ENCODE data around the gene SHTN1. TPM values are rescaled to one million over a fixed set of nuclear protein-coding genes. Genes with fewer than 3 reads are reported as not detected.
A peak's percentile ranks its signal among the peaks of the same experiment; 100 is the strongest.

The SHTN1 gene
- total and polyA plus RNA-seq, 2 of the 4 experiments (the other 2 are of a cell fraction) = 0.54 to 2.3 TPM

- Histone ChIP-seq H3K27ac (ENCODE audit: insufficient read depth, low read length) (no peak overlapping the region), H2BK20ac (ENCODE audit: low read depth, low read length) (no peak overlapping the region), H2BK5ac (ENCODE audit: low read depth, low read length, poor library complexity, severe bottlenecking) (no peak overlapping the region), H4K8ac (ENCODE audit: low read depth in 2 of 2, low read length in 2 of 2) (peak overlapping the region; percentile 61 to 62; a peak in 2 of 4 replicates), H4K5ac (ENCODE audit: low read depth, low read length) (peak overlapping the region; percentile 16; the same call in 1 of the 2 replicates), H4K20me1 (ENCODE audit: insufficient read depth, low read length) (no peaks in the 10 kb centered on the region), H3K14ac (replicated peaks; ENCODE audit: low read depth, low read length) (no peak overlapping the region), H3K23ac (ENCODE audit: low read depth, low read length) (no peak overlapping the region), H2BK120ac (ENCODE audit: low read depth, low read length) (no peak overlapping the region), H2BK15ac (ENCODE audit: low read depth, low read length) (no peak overlapping the region), H2AK9ac (replicated peaks; ENCODE audit: low read depth, low read length, poor library complexity) (no peak overlapping the region), H3K4me1 (ENCODE audit: control insufficient read depth, insufficient read depth, low read length) (peaks cover 3% of the 10 kb centered on the region; the same call in 1 of the 2 replicates), H3K9me3 (ENCODE audit: control insufficient read depth, insufficient read depth, low read length) (no peaks in the 10 kb centered on the region), H3K56ac (ENCODE audit: extremely low read depth, insufficient read depth, low read length) (no peak overlapping the region), H3K27me3 (ENCODE audit: control insufficient read depth, insufficient read depth, low read length) (peaks cover 14% of the 10 kb centered on the region), H3K4me3 (ENCODE audit: insufficient read depth, low read depth, low read length) (peak overlapping the region; percentile 76; the same call in 1 of the 2 replicates), H3K4me2 (ENCODE audit: low read depth, low read length) (peak overlapping the region; percentile 91), H3K9ac (ENCODE audit: low read depth, low read length) (peak overlapping the region; percentile 74; the same call in 1 of the 2 replicates), H3K36me3 (ENCODE audit: control insufficient read depth, insufficient read depth, low read length) (no peaks in the 10 kb centered on the region), H3K79me1 (ENCODE audit: low read depth in 1 of 2, low read length in 2 of 2) (no peaks in the 10 kb centered on the region), H3K4ac (ENCODE audit: low read depth, low read length) (peak overlapping the region; percentile 54; the same call in 1 of the 2 replicates), H4K91ac (ENCODE audit: insufficient read depth, low read depth, low read length) (no peak overlapping the region), H2AFZ (replicated peaks; ENCODE audit: low read length, poor library complexity) (peak overlapping the region; percentile 93), H3K18ac (ENCODE audit: low read depth, low read length) (no peak overlapping the region; the same call in 1 of the 2 replicates), H3K9me1 (ENCODE audit: insufficient read depth, low read length) (no peaks in the 10 kb centered on the region), H2AK5ac (ENCODE audit: low read depth, low read length) (no peak overlapping the region)
- no TSS peak for BruUV-seq (replicated peaks)
- dilution Hi-C loops (cut with HindIII; ENCODE audit: low sequenced_read_pairs, unreplicated experiment) (no loop called here), intact Hi-C loops (cut with micrococcal nuclease) (loop anchor here (5.0 kb wide), 1 partner anchor 154 kb away; no protein-coding TSS in a partner anchor), in situ Hi-C loops (cut with MboI; ENCODE audit: low sequenced_read_pairs) (no loop called here)
- TF ChIP-seq MAZ (IDR thresholded peaks at IDR 0.05; ENCODE audit: borderline replicate concordance, low read depth, low read length) (no peak), CEBPB (IDR thresholded peaks at IDR 0.05; ENCODE audit: low read depth, low read length) (no peak), RFX5 (IDR thresholded peaks at IDR 0.05; ENCODE audit: low read depth, low read length) (no peak), MAFK (IDR thresholded peaks at IDR 0.05; ENCODE audit: low read depth, low read length) (no peak), NFE2L2 (IDR thresholded peaks at IDR 0.05; ENCODE audit: low read depth, low read length) (no peak), FOS (IDR thresholded peaks at IDR 0.05; ENCODE audit: low read depth, low read length) (no peak), BHLHE40 (IDR thresholded peaks at IDR 0.05; ENCODE audit: low read depth, low read length) (no peak), POLR2A (IDR thresholded peaks at IDR 0.05; ENCODE audit: low read depth, low read length) (no peak), USF2 (IDR thresholded peaks at IDR 0.05; ENCODE audit: low read depth, low read length) (no peak)
- DNase-seq (no peak), ATAC-seq (ENCODE audit: low read depth) (no peak)
- ChIA-PET POLR2A (ENCODE audit: unreplicated experiment) (interaction anchor here (0.6 kb wide), 1 partner anchor 149 kb away, joined by 7 read pairs; no protein-coding TSS in a partner anchor), CTCF (no interaction called here)
- 80% methylated on average over 9 of the region's 17 CpGs; no CpG with 5 or more reads in 1 of the 2 experiments for WGBS, 2 experiments (ENCODE audit: extremely low coverage in 2 of 2, insufficient read length in 1 of 2)
These were observed 156.7 kb downstream of the SHTN1 start for GRCh38 chr10:116848032-116848943.
